ENCODE results near the gene CNTNAP5.

CNTNAP5 gene

GRCh38 chr2:124066776-124067175, 41.7 kb downstream of the CNTNAP5 start:
- Histone ChIP-seq H3K4me3 (ENCODE audit: insufficient read depth in 1 of 2, low read depth in 1 of 2, low read length in 2 of 2) (no peak overlapping the region), H3K14ac (ENCODE audit: low read length in 2 of 2) (no peak overlapping the region), H2BK12ac (ENCODE audit: low read length in 2 of 2) (no peak overlapping the region), H3K27ac (ENCODE audit: low read length, poor library complexity, severe bottlenecking) (no peak overlapping the region), H2BK15ac (ENCODE audit: low read depth, poor library complexity, severe bottlenecking) (no peak overlapping the region), H3K4me1 (ENCODE audit: control insufficient read depth, insufficient read depth, low read depth, low read length) (no peaks in the 10 kb centered on the region), H2BK5ac (ENCODE audit: low read depth, low read length, poor library complexity, severe bottlenecking) (no peak overlapping the region), H2AK5ac (ENCODE audit: low read length, severe bottlenecking) (no peak overlapping the region), H3K27me3 (ENCODE audit: control insufficient read depth in 1 of 2, insufficient read depth in 1 of 2, low read length in 2 of 2) (no peaks in the 10 kb centered on the region), H2BK120ac (ENCODE audit: low read depth, low read length) (no peak overlapping the region), H4K91ac (ENCODE audit: low read length) (no peak overlapping the region), H3K79me1 (replicated peaks; ENCODE audit: low read length, poor library complexity, severe bottlenecking) (no peaks in the 10 kb centered on the region), H3K36me3 (ENCODE audit: control insufficient read depth in 1 of 2, insufficient read depth in 2 of 2, low read depth in 1 of 2, low read length in 2 of 2) (no peaks in the 10 kb centered on the region), H3K4ac (ENCODE audit: low read depth in 1 of 2, low read length in 2 of 2) (no peak overlapping the region), H2AFZ (ENCODE audit: low read depth, low read length) (no peak overlapping the region), H3K18ac (ENCODE audit: low read depth in 1 of 2, low read length in 2 of 2) (no peak overlapping the region), H4K8ac (ENCODE audit: low read length) (no peak overlapping the region), H3K9me3 (ENCODE audit: control insufficient read depth, low read length) (no peaks in the 10 kb centered on the region), H3K23ac (ENCODE audit: low read length in 2 of 2) (no peak overlapping the region), H3K9ac (ENCODE audit: low read length) (no peak overlapping the region), H3K4me2 (ENCODE audit: low read length, poor library complexity, severe bottlenecking) (no peak overlapping the region)
- no peak for DNase-seq

DNA sequence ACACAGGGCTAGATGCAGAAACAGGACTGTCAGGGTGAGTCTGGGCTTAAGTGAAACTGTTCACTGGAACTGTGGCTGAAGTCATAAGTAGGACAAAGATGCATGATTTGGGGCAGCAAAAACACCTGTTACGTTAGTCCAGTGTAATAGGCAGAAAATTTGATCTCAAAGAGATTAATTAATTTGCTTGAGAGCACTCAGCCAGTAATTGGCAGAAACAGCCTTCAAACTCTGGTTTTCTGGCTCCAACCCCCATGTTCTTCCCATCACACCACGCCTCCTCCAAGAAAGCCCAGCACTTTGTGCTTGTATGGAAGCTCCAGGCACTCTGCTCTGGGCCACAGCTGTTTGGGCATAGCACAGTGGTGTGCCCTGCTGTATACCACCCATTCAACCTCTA, 54.0 kb downstream of the CNTNAP5 start:
- Histone ChIP-seq H2AFZ (ENCODE audit: low read depth, low read length) (no peak overlapping the region), H3K79me1 (replicated peaks; ENCODE audit: low read length, poor library complexity, severe bottlenecking) (no peaks in the 10 kb centered on the region), H3K23ac (ENCODE audit: low read length in 2 of 2) (no peak overlapping the region), H3K4me2 (ENCODE audit: low read length, poor library complexity, severe bottlenecking) (no peak overlapping the region), H4K8ac (ENCODE audit: low read length) (no peak overlapping the region), H2BK5ac (ENCODE audit: low read depth, low read length, poor library complexity, severe bottlenecking) (no peak overlapping the region), H2BK15ac (ENCODE audit: low read depth, poor library complexity, severe bottlenecking) (no peak overlapping the region), H3K9ac (ENCODE audit: low read length) (no peak overlapping the region), H3K9me3 (ENCODE audit: control insufficient read depth, low read length) (no peaks in the 10 kb centered on the region), H2AK5ac (ENCODE audit: low read length, severe bottlenecking) (no peak overlapping the region), H3K27me3 (ENCODE audit: control insufficient read depth in 1 of 2, insufficient read depth in 1 of 2, low read length in 2 of 2) (no peaks in the 10 kb centered on the region), H3K36me3 (ENCODE audit: control insufficient read depth in 1 of 2, insufficient read depth in 2 of 2, low read depth in 1 of 2, low read length in 2 of 2) (no peaks in the 10 kb centered on the region), H3K4me1 (ENCODE audit: control insufficient read depth, insufficient read depth, low read depth, low read length) (no peaks in the 10 kb centered on the region), H3K4me3 (ENCODE audit: insufficient read depth in 1 of 2, low read depth in 1 of 2, low read length in 2 of 2) (no peak overlapping the region), H2BK12ac (ENCODE audit: low read length in 2 of 2) (no peak overlapping the region), H3K14ac (ENCODE audit: low read length in 2 of 2) (no peak overlapping the region), H3K4ac (ENCODE audit: low read depth in 1 of 2, low read length in 2 of 2) (no peak overlapping the region), H2BK120ac (ENCODE audit: low read depth, low read length) (no peak overlapping the region), H3K27ac (ENCODE audit: low read length, poor library complexity, severe bottlenecking) (no peak overlapping the region), H3K18ac (ENCODE audit: low read depth in 1 of 2, low read length in 2 of 2) (no peak overlapping the region), H4K91ac (ENCODE audit: low read length) (no peak overlapping the region)
- no peak for DNase-seq
- 88% methylated on average over 2 of the region's 2 CpGs for WGBS

DNA sequence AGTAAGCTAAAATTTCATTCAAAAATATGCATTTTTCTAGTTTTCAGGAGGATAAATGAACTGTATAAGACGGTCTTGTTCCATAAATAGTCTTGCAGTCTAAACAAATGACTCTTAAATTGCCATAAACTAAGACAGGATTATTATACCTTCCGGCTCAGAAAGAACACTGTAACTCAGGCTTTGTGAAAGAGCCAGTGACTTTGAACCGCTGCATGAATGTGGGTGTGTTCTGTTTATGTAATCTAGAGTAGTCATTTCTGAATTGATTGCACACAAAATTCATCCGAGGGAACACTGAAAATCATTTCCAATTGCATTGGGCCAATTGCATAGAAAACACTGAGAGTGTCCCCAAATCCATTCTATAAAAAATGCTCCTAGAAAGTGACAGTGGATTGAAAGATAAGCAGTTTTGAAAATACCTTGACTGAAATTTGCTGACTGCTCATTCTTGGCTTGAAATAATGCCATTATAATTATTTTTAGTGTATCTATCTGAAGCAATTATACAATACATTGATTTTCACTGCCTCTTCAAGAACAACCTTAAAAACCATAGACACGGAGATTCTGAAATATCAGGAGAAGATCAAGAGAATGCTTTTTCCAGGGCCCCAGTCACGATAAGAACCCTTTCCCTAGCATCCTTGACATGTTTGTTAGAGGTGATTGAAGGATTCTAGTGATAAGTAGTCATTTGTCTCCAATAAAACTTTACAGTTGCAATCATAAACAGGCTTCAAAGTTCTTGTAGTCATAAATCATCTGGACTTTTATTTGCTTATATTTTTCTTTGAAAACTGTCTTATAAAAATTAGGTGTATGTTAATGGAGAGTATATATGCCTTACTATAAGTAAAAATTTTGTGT, 55.4 kb downstream of the CNTNAP5 start:
- Histone ChIP-seq H3K79me1 (replicated peaks; ENCODE audit: low read length, poor library complexity, severe bottlenecking) (no peaks in the 10 kb centered on the region), H2BK5ac (ENCODE audit: low read depth, low read length, poor library complexity, severe bottlenecking) (no peak overlapping the region), H2AFZ (ENCODE audit: low read depth, low read length) (no peak overlapping the region), H4K8ac (ENCODE audit: low read length) (no peak overlapping the region), H3K4me2 (ENCODE audit: low read length, poor library complexity, severe bottlenecking) (no peak overlapping the region), H3K14ac (ENCODE audit: low read length in 2 of 2) (no peak overlapping the region), H2AK5ac (ENCODE audit: low read length, severe bottlenecking) (no peak overlapping the region), H3K9me3 (ENCODE audit: control insufficient read depth, low read length) (no peaks in the 10 kb centered on the region), H3K36me3 (ENCODE audit: control insufficient read depth in 1 of 2, insufficient read depth in 2 of 2, low read depth in 1 of 2, low read length in 2 of 2) (no peaks in the 10 kb centered on the region), H3K18ac (ENCODE audit: low read depth in 1 of 2, low read length in 2 of 2) (no peak overlapping the region), H3K4me3 (ENCODE audit: insufficient read depth in 1 of 2, low read depth in 1 of 2, low read length in 2 of 2) (no peak overlapping the region), H3K23ac (ENCODE audit: low read length in 2 of 2) (no peak overlapping the region), H3K4ac (ENCODE audit: low read depth in 1 of 2, low read length in 2 of 2) (no peak overlapping the region), H2BK12ac (ENCODE audit: low read length in 2 of 2) (no peak overlapping the region), H4K91ac (ENCODE audit: low read length) (no peak overlapping the region), H2BK15ac (ENCODE audit: low read depth, poor library complexity, severe bottlenecking) (no peak overlapping the region), H3K27ac (ENCODE audit: low read length, poor library complexity, severe bottlenecking) (no peak overlapping the region), H3K9ac (ENCODE audit: low read length) (no peak overlapping the region), H3K27me3 (ENCODE audit: control insufficient read depth in 1 of 2, insufficient read depth in 1 of 2, low read length in 2 of 2) (no peaks in the 10 kb centered on the region), H3K4me1 (ENCODE audit: control insufficient read depth, insufficient read depth, low read depth, low read length) (no peaks in the 10 kb centered on the region), H2BK120ac (ENCODE audit: low read depth, low read length) (no peak overlapping the region)
- DNase-seq = no peak
- WGBS = 68% methylated on average over 3 of the region's 6 CpGs

GRCh38 chr2:124081154-124081716, 56.1 kb downstream of the CNTNAP5 start:
- peak; percentile 2 for DNase-seq
- Histone ChIP-seq H3K4me1 (ENCODE audit: control insufficient read depth, insufficient read depth, low read depth, low read length) (no peaks in the 10 kb centered on the region), H3K4ac (ENCODE audit: low read depth in 1 of 2, low read length in 2 of 2) (no peak overlapping the region), H3K36me3 (ENCODE audit: control insufficient read depth in 1 of 2, insufficient read depth in 2 of 2, low read depth in 1 of 2, low read length in 2 of 2) (no peaks in the 10 kb centered on the region), H3K79me1 (replicated peaks; ENCODE audit: low read length, poor library complexity, severe bottlenecking) (no peaks in the 10 kb centered on the region), H2BK12ac (ENCODE audit: low read length in 2 of 2) (no peak overlapping the region), H2AFZ (ENCODE audit: low read depth, low read length) (no peak overlapping the region), H2BK120ac (ENCODE audit: low read depth, low read length) (no peak overlapping the region), H3K27ac (ENCODE audit: low read length, poor library complexity, severe bottlenecking) (no peak overlapping the region), H2BK15ac (ENCODE audit: low read depth, poor library complexity, severe bottlenecking) (no peak overlapping the region), H4K91ac (ENCODE audit: low read length) (no peak overlapping the region), H3K9me3 (ENCODE audit: control insufficient read depth, low read length) (peaks cover 4% of the 10 kb centered on the region), H3K4me2 (ENCODE audit: low read length, poor library complexity, severe bottlenecking) (no peak overlapping the region), H3K23ac (ENCODE audit: low read length in 2 of 2) (no peak overlapping the region), H2AK5ac (ENCODE audit: low read length, severe bottlenecking) (no peak overlapping the region), H2BK5ac (ENCODE audit: low read depth, low read length, poor library complexity, severe bottlenecking) (no peak overlapping the region), H3K18ac (ENCODE audit: low read depth in 1 of 2, low read length in 2 of 2) (no peak overlapping the region), H3K4me3 (ENCODE audit: insufficient read depth in 1 of 2, low read depth in 1 of 2, low read length in 2 of 2) (no peak overlapping the region), H3K9ac (ENCODE audit: low read length) (no peak overlapping the region), H4K8ac (ENCODE audit: low read length) (no peak overlapping the region), H3K27me3 (ENCODE audit: control insufficient read depth in 1 of 2, insufficient read depth in 1 of 2, low read length in 2 of 2) (no peaks in the 10 kb centered on the region), H3K14ac (ENCODE audit: low read length in 2 of 2) (no peak overlapping the region)
- 43% methylated on average over 1 of the region's 1 CpG for WGBS
